ENCODE measurements around the gene CLBA1.

CLBA1 gene

GRCh38 chr14:104968541-104969401 lies 16.8 kb upstream of the CLBA1 start:
- DNase-seq, result no peak

GRCh38 chr14:104969741-104970230 lies 15.8 kb upstream of the CLBA1 start:
- no peak for DNase-seq

DNA sequence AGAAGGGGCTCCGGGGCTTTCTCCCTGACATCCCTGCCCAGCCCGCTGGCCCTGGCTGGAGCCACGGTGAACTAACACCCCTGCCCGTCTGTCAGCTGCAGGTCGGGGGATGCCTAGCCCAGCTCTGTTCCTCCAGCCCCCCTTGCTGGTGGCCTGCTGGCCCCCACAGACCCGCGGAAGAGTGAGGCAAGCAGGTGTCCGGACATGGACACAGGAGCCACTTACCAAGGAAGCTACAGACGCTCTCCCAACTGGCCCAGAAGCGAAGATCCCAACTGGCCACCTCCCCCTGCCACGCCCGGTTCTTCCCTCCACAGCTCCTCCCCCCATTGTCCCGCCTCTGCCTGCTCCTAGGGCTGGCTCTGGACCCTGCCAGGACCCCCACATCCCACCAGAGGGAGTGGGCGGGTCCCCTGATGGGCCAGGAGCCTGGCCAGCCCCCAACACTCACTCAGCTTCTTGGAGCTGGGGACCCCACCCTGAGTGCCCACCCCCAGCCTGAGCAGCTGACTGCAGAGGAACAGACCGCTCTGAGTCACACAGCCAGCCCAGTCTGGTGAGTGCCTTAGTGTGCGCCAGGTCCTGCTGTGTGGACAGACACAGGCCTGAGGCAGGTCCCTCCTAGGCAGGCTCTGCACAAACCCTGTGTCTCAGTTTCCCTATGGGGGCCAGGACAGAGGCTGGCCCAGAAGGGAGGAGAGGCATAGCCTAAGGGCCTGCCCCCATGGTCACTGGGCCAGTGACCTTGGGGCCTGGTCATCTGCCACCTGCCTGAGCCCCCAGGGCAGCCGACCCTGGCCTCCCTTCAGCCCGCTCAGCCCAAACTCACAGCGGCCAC lies 15.1 kb upstream of the CLBA1 start:
- DNase-seq, result peak; percentile 20

DNA sequence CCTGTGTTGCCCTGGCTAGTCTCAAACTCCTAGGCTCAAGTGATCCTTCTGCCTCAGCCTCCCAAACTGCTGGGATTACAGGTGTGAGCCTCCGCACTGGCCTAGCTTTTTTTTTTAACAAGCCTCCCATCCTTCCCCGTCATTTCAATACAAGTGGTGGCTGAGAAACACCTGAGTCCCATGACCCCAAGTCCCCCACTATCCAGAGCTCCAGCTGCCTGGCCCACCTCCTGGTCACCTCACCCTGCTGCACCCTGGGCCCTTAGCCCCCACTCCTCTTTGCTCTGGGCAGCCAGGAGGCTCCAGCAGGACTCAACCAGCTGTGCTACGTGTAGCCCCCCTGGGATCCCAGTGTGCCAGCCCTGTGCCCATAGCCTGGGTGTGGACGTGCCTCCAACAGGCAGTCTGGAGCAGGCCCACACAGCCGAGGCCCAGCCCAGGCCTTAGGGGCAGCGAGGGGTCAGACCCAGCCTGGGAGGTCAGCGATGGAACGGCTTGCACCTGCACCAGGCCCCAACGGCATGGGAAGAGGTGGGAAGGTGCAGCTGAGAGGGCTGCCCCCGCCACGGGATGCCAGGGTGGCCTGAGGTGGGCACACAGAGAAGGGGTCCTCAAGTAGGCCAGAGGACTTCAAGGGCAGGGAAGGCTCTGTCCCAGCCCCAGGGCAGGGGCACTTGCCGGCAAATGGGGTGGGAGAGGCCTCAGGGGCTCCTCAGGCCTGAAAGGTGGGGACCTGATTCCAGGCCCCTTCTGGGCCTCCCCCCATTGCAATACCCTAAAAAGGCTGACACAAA lies 13.9 kb upstream of the CLBA1 start:
- no peak for DNase-seq

GRCh38 chr14:104972301-104973134 lies 13.1 kb upstream of the CLBA1 start:
- DNase-seq, result no peak

GRCh38 chr14:104973135-104973384 lies 12.5 kb upstream of the CLBA1 start:
- no peak for DNase-seq

DNA sequence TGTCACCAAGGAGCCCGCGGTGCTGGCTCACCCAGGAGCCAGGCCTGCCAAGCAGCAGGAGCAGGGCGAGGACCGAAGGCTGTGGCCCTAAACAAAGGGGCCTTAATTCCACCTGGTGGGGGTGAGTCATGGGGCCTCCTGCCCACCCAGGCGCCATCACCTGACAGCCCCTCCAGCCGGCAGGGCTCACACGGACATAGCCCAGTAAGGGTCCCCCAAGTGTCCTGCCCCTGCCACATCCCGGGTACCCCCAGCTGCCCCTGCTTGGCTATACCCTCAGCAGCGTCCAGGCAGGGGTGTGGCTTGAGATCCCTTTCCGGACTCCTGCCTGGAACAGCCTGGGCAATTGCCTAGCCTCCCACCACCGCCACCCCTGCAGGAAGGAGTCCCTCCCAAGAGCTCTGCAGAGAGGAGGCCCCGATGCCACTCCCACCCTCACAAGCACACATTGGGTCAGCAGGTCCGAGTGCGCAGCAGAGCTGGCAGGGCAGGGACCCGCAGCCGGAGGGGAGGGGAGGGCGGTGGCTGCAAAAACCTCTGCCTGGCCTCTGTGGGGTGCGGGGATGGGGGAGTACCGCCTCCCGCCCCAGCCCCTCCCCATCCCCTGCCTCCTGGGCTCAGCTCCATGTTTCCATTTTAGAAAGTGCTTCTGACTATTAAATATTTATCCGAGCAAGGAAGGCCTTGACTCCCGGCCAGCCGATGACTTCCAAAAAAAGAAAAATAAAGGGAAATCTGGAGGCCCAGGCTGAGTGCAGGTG lies 12.0 kb upstream of the CLBA1 start:
- no peak for DNase-seq

GRCh38 chr14:104974146-104974541 lies 11.4 kb upstream of the CLBA1 start:
- DNase-seq, result no peak

DNA sequence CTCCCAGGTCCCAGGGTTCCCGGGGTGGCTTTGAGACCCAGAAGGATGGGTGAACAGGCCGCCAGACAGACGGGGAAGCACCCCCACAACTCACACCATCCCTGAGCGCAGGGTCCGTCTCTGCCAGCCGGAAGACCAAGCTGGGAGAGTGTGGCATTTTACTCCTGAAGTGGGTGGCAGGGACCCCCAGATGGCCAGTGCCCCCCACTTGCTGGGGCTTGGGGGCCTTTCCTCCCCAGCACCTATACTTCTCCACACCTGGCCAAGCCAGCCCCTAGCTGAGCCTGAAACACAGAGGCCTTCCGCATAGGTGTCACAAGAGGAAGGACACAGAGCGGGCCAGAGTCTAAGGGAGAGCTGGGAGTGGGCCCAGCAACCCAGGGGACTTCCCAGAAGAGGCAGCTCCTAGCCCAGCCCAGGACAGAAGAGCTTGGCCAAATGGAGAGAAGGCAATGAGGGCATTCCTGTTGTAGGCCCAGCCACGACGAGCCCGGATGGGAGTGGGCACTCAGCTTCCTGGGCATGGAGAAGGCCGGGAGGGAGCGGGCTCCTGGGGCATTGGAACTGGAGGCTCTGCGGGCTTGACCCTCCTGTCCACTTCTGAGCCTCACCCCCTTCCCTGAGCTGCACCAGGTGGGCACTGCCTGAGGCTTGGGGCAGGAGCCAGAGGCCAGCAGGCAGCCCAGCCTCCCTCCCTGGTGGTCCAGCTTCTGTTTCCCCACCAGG lies 10.8 kb upstream of the CLBA1 start:
- no peak for DNase-seq

DNA sequence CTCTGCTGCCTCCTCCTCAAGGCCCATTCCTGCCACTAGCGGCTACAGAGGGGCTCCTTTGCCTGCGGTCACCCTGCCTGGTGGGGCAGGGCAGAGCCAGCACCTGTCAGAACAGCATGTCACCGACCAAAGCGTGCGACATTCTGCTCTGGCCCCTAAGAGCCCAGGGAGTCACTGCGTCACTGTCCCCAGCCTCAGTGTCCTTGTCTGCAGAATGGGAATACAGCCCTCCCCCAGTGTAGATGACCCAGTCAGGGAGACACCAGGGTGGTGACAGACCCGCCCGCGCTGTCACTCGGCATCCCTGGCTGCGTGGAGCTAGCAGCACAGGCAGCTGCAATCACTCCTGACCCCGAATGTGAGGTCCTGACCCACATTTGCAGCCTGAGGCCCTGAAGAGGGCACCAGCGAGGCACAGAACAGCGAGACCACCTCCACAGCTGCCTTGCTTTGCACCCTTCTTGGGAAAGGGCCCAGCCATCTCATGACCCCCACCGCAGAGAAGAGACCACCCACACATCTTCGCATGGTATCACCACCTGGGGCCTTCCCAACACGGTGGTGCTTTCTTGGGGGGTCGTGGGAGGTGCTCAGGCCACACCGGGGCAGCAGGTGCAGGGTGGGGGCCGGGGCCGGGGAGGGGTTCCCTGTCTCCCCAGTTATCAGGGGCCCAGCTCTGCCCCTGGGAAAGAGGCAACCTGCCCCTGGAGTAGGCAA lies 9.9 kb upstream of the CLBA1 start:
- DNase-seq, result peak; percentile 20

GRCh38 chr14:104976198-104977007 lies 9.2 kb upstream of the CLBA1 start:
- DNase-seq, result peak; percentile 90

DNA sequence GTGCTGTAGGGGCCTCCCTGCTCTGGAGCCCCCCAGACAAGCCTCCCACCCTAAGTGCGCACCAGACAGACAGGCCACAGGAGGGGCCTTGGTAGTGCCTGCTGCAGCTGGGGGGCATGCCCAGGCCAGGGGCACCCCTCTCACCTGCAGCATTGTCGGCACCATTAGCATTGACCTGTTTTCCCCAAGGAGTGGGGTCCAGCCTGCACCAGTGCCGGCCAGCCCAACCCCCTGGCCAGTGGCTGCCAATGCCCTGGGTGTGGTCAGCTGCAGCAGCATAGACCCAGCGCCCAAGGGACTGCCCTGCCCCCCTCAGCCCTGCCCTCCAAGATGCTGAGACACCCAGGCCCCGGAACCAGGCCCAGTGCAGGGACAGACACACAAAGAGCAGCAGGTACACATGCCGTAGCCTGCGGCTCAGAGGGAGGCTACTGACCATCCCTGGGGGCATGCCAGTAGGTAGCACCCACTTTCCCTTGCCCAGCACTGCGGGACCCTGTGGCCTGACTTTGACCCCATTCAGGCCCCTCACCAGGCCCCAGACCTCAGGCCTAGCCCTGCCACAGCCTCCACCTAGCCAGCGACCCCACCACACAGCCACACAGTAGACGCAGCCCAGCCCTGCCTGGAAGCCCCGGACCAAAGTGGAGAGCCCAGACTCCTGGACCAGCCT lies 8.4 kb upstream of the CLBA1 start:
- DNase-seq, result no peak

- DNase-seq, result peak; percentile 87
Measured at GRCh38 chr14:104977681-104978653, 7.6 kb upstream of the CLBA1 start, which contains the start of gene AHNAK2. TSS of gene AHNAK2 (minus strand) at chr14:104978374. CDS start at chr14:104978237, 137 bp downstream.

- DNase-seq, result no peak
Measured at GRCh38 chr14:104978746-104979691, 6.6 kb upstream of the CLBA1 start.

DNA sequence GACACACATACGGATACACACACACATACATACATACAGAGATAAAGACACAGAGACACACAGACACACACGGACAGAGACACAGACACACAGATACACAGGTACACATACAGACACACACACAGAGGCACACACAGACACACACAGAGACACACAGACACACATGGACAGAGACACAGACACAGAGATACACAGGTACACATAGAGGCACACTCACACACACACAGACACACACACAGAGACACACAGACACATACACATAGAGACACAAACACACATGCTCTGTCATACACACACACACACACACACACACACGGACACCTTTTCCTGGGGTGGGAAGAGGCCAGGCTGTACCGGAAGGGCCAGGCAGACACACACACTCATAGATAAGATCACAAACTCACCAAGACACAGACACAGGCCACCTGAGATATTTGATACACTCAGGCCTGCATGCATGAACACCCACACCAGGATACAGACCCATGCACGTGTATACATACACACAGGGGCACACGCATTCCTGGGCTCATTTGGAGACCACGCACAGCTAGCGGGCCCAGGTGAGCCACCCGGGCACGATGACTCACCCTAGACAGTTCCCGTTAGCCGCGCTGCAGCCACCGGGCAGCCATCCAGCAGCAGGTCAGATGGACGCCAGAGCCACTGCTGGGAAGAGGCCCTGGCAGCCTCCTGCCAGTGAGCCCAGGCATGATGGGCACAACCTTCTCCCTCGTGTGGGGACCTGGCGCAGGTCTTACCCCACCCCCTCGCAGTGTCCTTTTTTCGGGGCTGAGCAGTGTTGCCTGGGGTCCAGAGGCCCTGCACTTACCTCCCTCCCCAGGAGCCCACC lies 5.6 kb upstream of the CLBA1 start:
- no peak for DNase-seq
